GM19099 (cell line): ENCODE measurements around the gene COL8A1.

Experiments used
- POLR2A ChIP-seq: IDR thresholded peaks from 3 replicates; pipeline ENCODE4 v1.6.1; 2011; ENCODE audit warnings: low read depth; ENCODE audit not compliant: insufficient read length; ENCODE audit errors: extremely low read depth

COL8A1 gene

DNA sequence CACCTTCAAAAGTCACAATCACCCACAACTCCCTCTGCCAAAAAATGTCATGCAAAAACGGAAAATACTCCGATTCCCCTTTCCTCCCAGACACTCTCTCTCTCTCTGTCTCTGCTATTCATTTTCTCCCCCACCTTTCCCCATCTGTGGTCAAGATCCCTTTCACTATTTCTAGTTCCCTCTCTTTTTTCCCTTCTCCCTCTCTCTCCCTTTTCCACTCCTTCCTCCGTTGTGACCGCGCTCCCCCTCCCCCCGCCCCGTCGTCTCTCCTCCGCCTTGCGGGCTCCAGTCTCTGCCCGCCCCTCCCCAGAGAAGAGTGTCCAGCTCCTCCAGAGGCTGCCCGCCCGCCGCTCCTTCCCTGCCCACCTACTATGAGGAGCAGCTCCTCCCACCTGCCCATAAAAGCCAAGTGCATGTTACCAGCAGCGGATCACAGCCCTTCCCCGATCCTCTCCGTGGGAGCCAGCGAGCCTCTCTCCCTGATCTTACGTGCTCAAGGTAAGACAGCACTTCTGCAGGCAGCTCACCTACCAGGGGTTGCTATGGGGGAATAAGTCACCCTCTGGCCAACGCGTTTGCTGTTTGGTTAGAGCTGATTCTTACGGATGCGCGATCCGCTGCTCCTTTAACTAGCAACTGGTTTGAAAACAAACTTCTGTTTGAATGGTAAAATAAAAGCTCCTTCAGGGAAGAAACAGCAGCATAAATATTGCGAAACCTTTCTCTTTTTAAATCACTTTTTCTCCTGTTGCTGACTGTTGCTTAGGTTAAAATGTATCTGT lies at the start of gene COL8A1:
COL8A1 (plus strand) TSS at position 428 of the 782 bp plus-strand sequence. CDS start 152,089 bp downstream, outside the sequence.
- TF ChIP-seq POLR2A, result no peak

DNA sequence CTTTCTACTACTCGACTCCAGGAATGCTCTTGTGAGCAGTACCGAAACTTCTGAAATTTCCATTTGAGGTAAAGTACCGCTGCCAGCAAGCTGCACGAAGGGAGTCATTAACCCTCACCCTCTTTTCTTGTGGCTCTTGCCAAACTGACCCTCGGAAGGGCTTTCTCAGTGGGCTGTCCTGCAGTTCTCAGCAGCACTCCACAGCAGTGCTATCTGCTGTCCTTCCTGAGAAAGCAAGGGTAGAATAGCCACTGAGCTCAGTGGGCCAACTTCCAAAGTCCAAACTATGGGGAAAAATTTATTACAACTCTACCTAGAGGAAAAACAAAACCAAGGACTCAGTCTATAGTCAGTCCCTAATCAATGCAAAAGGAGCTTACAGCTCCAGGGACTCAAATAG lies 38.5 kb upstream of the COL8A1 start:
- TF ChIP-seq POLR2A, result no peak

DNA sequence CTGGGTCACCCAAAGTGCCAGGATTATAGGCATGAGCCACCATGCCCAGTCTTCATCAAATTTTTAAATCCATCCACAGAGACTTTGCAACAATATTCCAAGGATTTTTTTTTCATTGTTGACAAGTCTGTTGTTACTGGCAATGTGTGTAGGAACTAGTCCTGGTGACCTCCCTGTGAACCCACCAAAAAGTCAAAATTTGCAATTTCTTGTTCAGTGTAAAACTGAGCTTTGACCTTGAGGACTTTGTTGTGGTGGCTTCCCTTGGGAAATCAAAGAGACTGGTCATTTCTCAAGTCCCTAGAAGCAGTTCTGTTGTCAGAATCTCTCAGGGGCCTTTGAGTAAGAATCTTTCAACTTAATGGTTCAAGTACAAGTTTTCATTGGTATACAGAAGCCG lies 36.9 kb upstream of the COL8A1 start:
- no peak for TF ChIP-seq POLR2A

GRCh38 chr3:99602183-99602582 lies 36.2 kb upstream of the COL8A1 start:
- TF ChIP-seq POLR2A, result no peak

- no peak for TF ChIP-seq POLR2A
These were observed 31.2 kb upstream of the COL8A1 start for GRCh38 chr3:99607151-99607550.

- TF ChIP-seq POLR2A, result no peak
These were observed 23.6 kb upstream of the COL8A1 start for GRCh38 chr3:99614768-99615167.

DNA sequence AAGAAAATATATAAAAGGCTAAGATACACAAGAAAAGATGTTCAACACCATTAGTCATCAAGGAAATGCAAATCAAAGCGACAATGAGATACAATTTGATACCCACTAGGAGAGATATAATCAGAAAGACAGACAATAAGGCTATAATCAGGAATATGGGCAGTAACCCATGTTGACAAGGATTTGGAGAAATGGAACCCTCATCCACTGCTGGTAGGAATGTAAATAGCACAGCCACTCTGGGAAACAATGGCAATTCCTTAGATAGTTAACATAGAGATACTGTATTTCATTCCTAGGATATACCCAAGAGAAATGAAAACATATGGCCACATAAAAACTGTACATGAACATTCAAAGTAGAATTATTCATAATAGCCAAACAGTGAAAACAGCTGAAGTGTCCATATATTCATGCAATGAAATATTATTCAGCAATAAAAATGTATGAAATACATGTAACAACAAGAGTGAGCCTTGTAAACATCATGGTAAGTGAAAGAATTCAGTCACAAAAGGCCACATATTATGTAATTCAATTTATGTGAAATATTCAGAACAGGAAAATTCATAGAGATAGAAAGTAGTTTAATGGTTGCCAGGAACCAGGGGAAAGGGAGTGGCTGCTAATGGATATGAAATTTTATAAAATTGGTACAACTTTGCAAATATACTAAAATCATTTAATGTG lies 18.2 kb upstream of the COL8A1 start:
- no peak for TF ChIP-seq POLR2A

DNA sequence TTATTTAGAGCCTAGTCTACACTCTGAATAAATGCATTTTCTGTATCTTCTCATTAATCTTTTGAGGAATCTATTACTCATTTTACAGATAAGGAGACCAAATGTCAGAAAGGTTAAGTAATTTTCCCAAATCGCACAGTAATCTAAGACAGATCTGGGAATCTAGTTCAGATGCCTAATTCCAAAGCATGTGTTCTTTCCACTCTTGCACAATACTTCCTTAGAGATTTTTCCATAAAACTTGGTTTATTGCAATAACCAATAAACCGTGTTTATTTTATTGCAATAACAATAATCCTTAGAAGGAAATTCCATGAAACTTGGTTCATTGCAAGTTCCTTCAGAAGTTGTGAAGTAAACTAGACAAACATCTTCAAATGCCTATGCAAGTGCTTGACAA lies 17.4 kb upstream of the COL8A1 start:
- no peak for TF ChIP-seq POLR2A

DNA sequence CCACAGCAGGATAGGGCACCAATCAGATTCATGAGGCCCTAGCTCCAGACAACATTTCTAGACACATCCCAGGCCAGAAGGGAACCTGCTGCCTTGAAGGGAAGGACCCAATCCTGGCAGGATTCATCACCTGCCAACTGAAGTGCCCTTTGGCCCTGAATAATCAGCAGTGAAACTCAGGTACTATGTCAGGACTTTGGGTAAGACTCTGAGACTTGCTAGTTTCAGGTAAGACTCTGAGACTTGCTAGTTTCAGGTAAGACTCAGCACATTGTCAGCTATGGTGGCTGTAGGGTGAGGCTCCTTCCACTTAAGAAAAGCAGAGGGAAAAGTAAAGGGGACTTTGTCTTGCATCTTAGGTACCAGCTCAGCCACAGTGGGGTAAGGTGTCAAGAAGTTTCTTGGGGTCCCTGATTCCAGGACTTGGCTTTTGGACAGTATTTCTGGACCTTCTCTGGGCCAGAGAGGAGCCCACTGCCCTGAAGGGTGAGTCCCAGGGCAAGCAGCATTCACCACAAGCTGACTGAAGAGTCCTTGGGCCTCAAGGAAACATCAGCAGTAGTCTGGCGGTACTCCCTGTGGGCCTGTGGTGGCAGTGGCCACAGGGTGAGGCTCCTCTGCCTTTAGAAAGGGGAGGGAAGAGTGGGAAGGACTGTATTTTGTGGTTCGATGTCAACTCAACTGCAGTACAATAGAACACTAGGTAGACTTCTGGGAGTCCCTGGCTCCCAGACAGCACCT lies 13.7 kb upstream of the COL8A1 start:
- no peak for TF ChIP-seq POLR2A

- TF ChIP-seq POLR2A, result no peak
These were observed 13.2 kb upstream of the COL8A1 start for GRCh38 chr3:99625237-99625622.

- TF ChIP-seq POLR2A, result no peak
These were observed 12.6 kb upstream of the COL8A1 start for GRCh38 chr3:99625643-99626416.

GRCh38 chr3:99626417-99626788 lies 12.0 kb upstream of the COL8A1 start:
- no peak for TF ChIP-seq POLR2A

GRCh38 chr3:99627062-99627826 lies 11.2 kb upstream of the COL8A1 start:
- no peak for TF ChIP-seq POLR2A

GRCh38 chr3:99630815-99631214 lies 7.6 kb upstream of the COL8A1 start:
- TF ChIP-seq POLR2A, result no peak
